Vagina (tissue), 2 donors: ENCODE measurements around the gene GPR75. TPM values are rescaled to one million over a fixed set of nuclear protein-coding genes. Genes with fewer than 3 reads are reported as not detected.
"Not testable (repeated sequence)": the region's sequence is repeated elsewhere in the genome, so short reads cannot be mapped to it uniquely, and the experiment has no call there.

Experiments used
- DNase-seq, 2 donors: peaks; one replicate each; pipeline ENCODE4 v3.0.0-alpha.2; 2017; ENCODE audit errors: extremely low spot score in 2 of 2
- H3K27ac ChIP-seq: fragments of 200-600 bp; sonication (generic); one replicate; pipeline ENCODE4 v1.5.1; 2019
- H3K27me3 ChIP-seq: fragments of 200-600 bp; sonication (generic); one replicate; pipeline ENCODE4 v1.5.1; 2019
- H3K36me3 ChIP-seq, 2 donors: fragments of 200-600 bp; sonication (generic); one replicate each; pipeline ENCODE4 v1.5.1; 2017 to 2019
- H3K4me1 ChIP-seq: fragments of 200-600 bp; sonication (generic); one replicate; pipeline ENCODE4 v1.5.1; 2019
- H3K4me3 ChIP-seq, 2 donors: fragments of 200-600 bp; sonication (generic); 1 replicate in 1 of 2; 2 replicates in 1 of 2; pipeline ENCODE4 v1.5.1; 2016 to 2019
- H3K9me3 ChIP-seq: fragments of 200-600 bp; sonication (generic); one replicate; pipeline ENCODE4 v1.5.1; 2019
- CTCF ChIP-seq, 3 experiments: fragments of 450-650 bp in 2 of 3; fragments of 200-600 bp in 1 of 3; sonication (generic) in 1 of 3; IDR thresholded peaks; one replicate each; pipeline ENCODE4 v1.5.1; 2017 to 2019; ENCODE audit warnings: antibody characterized with exemption in 3 of 3, mild to moderate bottlenecking in 2 of 3, moderate library complexity in 2 of 3
- POLR2A ChIP-seq, 2 donors: fragments of 450-650 bp; IDR thresholded peaks; one replicate each; pipeline ENCODE4 v1.6.1; 2017; ENCODE audit warnings: antibody characterized with exemption in 2 of 2, mild to moderate bottlenecking in 2 of 2, moderate library complexity in 2 of 2
- POLR2AphosphoS5 ChIP-seq, 2 donors: sonication (generic); formaldehyde crosslinking; IDR thresholded peaks; one replicate each; pipeline ENCODE4 v1.9.0; 2017; ENCODE audit warnings: antibody characterized with exemption in 2 of 2, mild to moderate bottlenecking in 2 of 2, low read depth in 1 of 2; ENCODE audit not compliant: insufficient read depth in 1 of 2
- intact Hi-C: fragments of 100-400 bp; cut with DNase I; formaldehyde crosslinking; loops from one replicate; pipeline ENCODE4 v1.15.1; 2023
- total RNA-seq: library from RNA; depleted of rRNA; stranded (reverse); fragments of >200 nt; gene quantifications from one replicate; pipeline ENCODE4 v1.2.3, GENCODE V29; 2016

GPR75 gene
- total RNA-seq, 1 donor from 2014 or later, result 5.4 TPM

GRCh38 chr2:53828331-53828730 is 31.4 kb downstream of the GPR75 start:
- Histone ChIP-seq H3K4me3 (no peak overlapping the region), H3K9me3 (no peaks in the 10 kb centered on the region), H3K4me1 (peaks cover 17% of the 10 kb centered on the region), H3K27ac (no peak overlapping the region), H3K27me3 (no peaks in the 10 kb centered on the region), H3K36me3 (peaks cover 0 to 4% of the 10 kb centered on the region in 2 donors)
- DNase-seq, result no peak
- TF ChIP-seq POLR2AphosphoS5 (IDR thresholded peaks at IDR 0.05; ENCODE audit: insufficient read depth in 1 of 2, low read depth in 1 of 2) (no peak), POLR2A (IDR thresholded peaks at IDR 0.05) (no peak), CTCF (IDR thresholded peaks at IDR 0.05) (no peak)
- intact Hi-C loops, result no loop called here

GRCh38 chr2:53827398-53828175 is 32.2 kb downstream of the GPR75 start:
- Histone ChIP-seq H3K27ac (no peak overlapping the region), H3K4me3 (no peak overlapping the region), H3K9me3 (no peaks in the 10 kb centered on the region), H3K36me3 (peaks cover 0 to 4% of the 10 kb centered on the region in 2 donors), H3K27me3 (no peaks in the 10 kb centered on the region), H3K4me1 (peaks cover 17% of the 10 kb centered on the region)
- no peak for DNase-seq
- TF ChIP-seq POLR2AphosphoS5 (IDR thresholded peaks at IDR 0.05; ENCODE audit: insufficient read depth in 1 of 2, low read depth in 1 of 2) (no peak), POLR2A (IDR thresholded peaks at IDR 0.05) (no peak), CTCF (IDR thresholded peaks at IDR 0.05) (no peak)
- intact Hi-C loops, result no loop called here

GRCh38 chr2:53826587-53827397 is 33.0 kb downstream of the GPR75 start:
- intact Hi-C loops, result no loop called here
- Histone ChIP-seq H3K4me1 (peaks cover 17% of the 10 kb centered on the region), H3K27me3 (no peaks in the 10 kb centered on the region), H3K9me3 (no peaks in the 10 kb centered on the region), H3K27ac (peak overlapping the region; percentile 12), H3K36me3 (peaks cover 0 to 4% of the 10 kb centered on the region in 2 donors), H3K4me3 (no peak overlapping the region)
- no peak for DNase-seq
- TF ChIP-seq POLR2A (IDR thresholded peaks at IDR 0.05), result no peak
- no peak for TF ChIP-seq CTCF (IDR thresholded peaks at IDR 0.05)
- no peak for TF ChIP-seq POLR2AphosphoS5 (IDR thresholded peaks at IDR 0.05; ENCODE audit: insufficient read depth in 1 of 2, low read depth in 1 of 2)

GRCh38 chr2:53826030-53826410 is 33.7 kb downstream of the GPR75 start:
- H3K4me3 ChIP-seq, result no peak overlapping the region
- TF ChIP-seq POLR2AphosphoS5 (IDR thresholded peaks at IDR 0.05; ENCODE audit: insufficient read depth in 1 of 2, low read depth in 1 of 2), result no peak
- TF ChIP-seq POLR2A (IDR thresholded peaks at IDR 0.05), result no peak
- H3K9me3 ChIP-seq, result no peaks in the 10 kb centered on the region
- intact Hi-C loops, result no loop called here
- no peaks in the 10 kb centered on the region for H3K27me3 ChIP-seq
- H3K36me3 ChIP-seq, result no peaks in the 10 kb centered on the region
- DNase-seq, result no peak
- H3K27ac ChIP-seq, result peak overlapping the region; percentile 12
- peaks cover 17% of the 10 kb centered on the region for H3K4me1 ChIP-seq

GRCh38 chr2:53823639-53824038 is 36.1 kb downstream of the GPR75 start:
- H3K4me3 ChIP-seq, H3K27me3 ChIP-seq, H3K27ac ChIP-seq, H3K36me3 ChIP-seq, DNase-seq, H3K9me3 ChIP-seq, intact Hi-C loops: not testable (repeated sequence)
- peaks cover 17% of the 10 kb centered on the region for H3K4me1 ChIP-seq

- no peak for DNase-seq
- Histone ChIP-seq H3K9me3 (no peaks in the 10 kb centered on the region), H3K36me3 (peaks cover 0 to 6% of the 10 kb centered on the region in 2 donors), H3K27ac (no peak overlapping the region), H3K4me3 (no peak overlapping the region), H3K27me3 (no peaks in the 10 kb centered on the region), H3K4me1 (peaks cover 8% of the 10 kb centered on the region)
- TF ChIP-seq POLR2AphosphoS5 (IDR thresholded peaks at IDR 0.05; ENCODE audit: insufficient read depth in 1 of 2, low read depth in 1 of 2) (no peak), POLR2A (IDR thresholded peaks at IDR 0.05) (no peak)
- intact Hi-C loops, result no loop called here
These were observed 38.0 kb downstream of the GPR75 start for GRCh38 chr2:53821810-53822209.
